Measurements from ENCODE around the gene SLX9.

DNA sequence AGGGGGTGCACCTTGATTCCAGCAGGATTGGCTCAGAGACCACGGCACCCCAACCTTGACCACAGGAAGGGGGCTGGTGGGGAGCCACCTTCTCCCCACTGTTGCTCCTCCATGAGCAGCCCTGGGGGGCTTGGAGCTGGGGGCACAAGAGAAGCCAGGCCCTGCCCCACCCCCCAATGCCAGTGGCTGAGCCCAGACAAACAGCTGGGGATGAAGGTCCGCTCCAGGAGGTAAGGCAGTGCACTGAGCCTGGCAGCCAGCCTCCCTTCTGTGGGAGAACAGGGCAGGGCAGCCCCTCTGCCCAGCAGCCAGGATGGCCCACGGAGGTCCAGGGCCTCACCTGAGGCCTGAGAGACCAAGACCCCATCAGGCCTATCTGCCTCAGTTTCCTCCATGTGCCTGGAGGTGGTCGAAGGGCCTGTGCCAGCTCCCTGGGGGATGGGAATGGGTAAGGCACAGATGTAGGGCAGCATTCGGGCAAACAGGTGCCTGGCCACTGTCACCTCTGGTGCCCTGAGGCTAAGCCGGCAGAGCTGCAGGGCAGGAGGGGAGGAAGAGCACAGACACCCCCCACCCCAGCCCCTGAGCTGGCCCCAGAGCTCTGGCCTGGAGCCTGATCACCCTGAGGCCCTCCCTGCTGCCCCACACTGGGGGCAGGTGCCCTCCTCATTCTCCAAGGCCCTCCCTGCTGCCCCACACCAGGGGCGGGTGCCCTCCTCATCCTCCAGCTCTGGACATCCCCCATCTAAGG is 26.2 kb upstream of the SLX9 start:
- no peak for TF ChIP-seq CTCF (optimal IDR thresholded peaks at IDR 0.05 in 1 of 3, IDR thresholded peaks at IDR 0.05 in 1 of 3, conservative IDR thresholded peaks at IDR 0.05 in 1 of 3; ENCODE audit: extremely low read depth in 1 of 3, insufficient read depth in 2 of 3, low read length in 3 of 3)
- TF ChIP-seq EZH2 (IDR thresholded peaks at IDR 0.05; ENCODE audit: low read length), result no peak

All from keratinocyte (primary cell).